HCT116 (cell line): Measurements from ENCODE around the gene CTNNA2. TPM values are rescaled to one million over a fixed set of nuclear protein-coding genes. Genes with fewer than 3 reads are reported as not detected.

Experiments
- ATAC-seq: fragments of 200-7000 bp; cut with Tn5 transposase; 2 replicates; pipeline ENCODE4 v1.9.1; 2020; ENCODE audit warnings: mild to moderate bottlenecking, moderate library complexity
- BruUV-seq: library from RNA; stranded (reverse); fragments of 400-500 nt; replicated peaks from 2 replicates; lab custom pipeline; 2021; lab: Mats Ljungman, UMichigan
- CTCF ChIA-PET: fragments of 300-600 bp; sonication (Branson Sonifier 250); formaldehyde crosslinking; loops from one replicate; lab custom pipeline; 2021; ENCODE audit warnings: antibody characterized with exemption; lab: Charles Lee
- POLR2A ChIA-PET: fragments of 300-600, 350-600 bp; sonication (Branson Sonifier 250); formaldehyde crosslinking; loops from one replicate; lab custom pipeline; 2021; ENCODE audit warnings: antibody characterized with exemption; lab: Charles Lee
- RAD21 ChIA-PET, 2 experiments: fragments of 300-600 bp; sonication (Branson Sonifier 250); formaldehyde crosslinking; loops; one replicate each; lab custom pipeline; 2023; ENCODE audit warnings: low total read pairs in 2 of 2; ENCODE audit not compliant: uncharacterized antibody in 2 of 2, unreplicated experiment in 2 of 2, low non-redundant PET in 1 of 2; lab: Charles Lee
- DNase-seq: peaks from one replicate; pipeline ENCODE4 v3.0.0-alpha.2; 2010; ENCODE audit warnings: low read depth, low spot score
- H2AFZ ChIP-seq: fragments of 200-600 bp; shearing (Covaris generic), sonication (generic); 2 replicates; pipeline ENCODE4 v1.6.1; 2017; ENCODE audit warnings: low read depth, mixed run types, mixed read lengths, antibody characterized with exemption, low read length; ENCODE audit not compliant: poor library complexity, severe bottlenecking
- H3K27ac ChIP-seq: 2 replicates; pipeline ENCODE4 v1.5.1; 2012; ENCODE audit warnings: low read depth, low read length
- H3K27me3 ChIP-seq: fragments of 200-600 bp; sonication (generic); 2 replicates; pipeline ENCODE4 v1.6.1; 2016; ENCODE audit warnings: mixed run types, low read length, mixed read lengths; ENCODE audit not compliant: insufficient read depth
- H3K36me3 ChIP-seq, 2 experiments: fragments of 200-500 bp in 1 of 2; fragments of 200-600 bp in 1 of 2; sonication (Bioruptor generic) in 1 of 2; sonication (generic) in 1 of 2; 2 replicates each; pipeline versions ENCODE4 v1.5.1 to v1.6.1; 2014 to 2016; ENCODE audit warnings: low read length in 2 of 2, inconsistent platforms in 1 of 2, mixed read lengths in 1 of 2, mixed run types in 1 of 2; ENCODE audit not compliant: insufficient read depth in 2 of 2, control insufficient read depth in 1 of 2
- H3K4me1 ChIP-seq, 2 experiments: fragments of 200-600 bp in 1 of 2; sonication (generic) in 1 of 2; 2 replicates each; pipeline versions ENCODE4 v1.5.1 to v1.6.1; 2012 to 2017; ENCODE audit warnings: low read length in 2 of 2, inconsistent platforms in 1 of 2, mild to moderate bottlenecking in 1 of 2, mixed read lengths in 1 of 2, mixed run types in 1 of 2, moderate library complexity in 1 of 2; ENCODE audit not compliant: insufficient read depth in 2 of 2, control insufficient read depth in 1 of 2
- H3K4me2 ChIP-seq: fragments of 200-600 bp; sonication (generic); 2 replicates; pipeline ENCODE4 v1.6.1; 2017; ENCODE audit warnings: mixed run types, low read length, mixed read lengths
- H3K4me3 ChIP-seq, 2 experiments: fragments of 200-600 bp in 1 of 2; sonication (generic) in 1 of 2; replicated peaks in 1 of 2; 2 replicates each; pipeline ENCODE4 v1.5.1; 2011 to 2016; ENCODE audit warnings: low read length in 2 of 2, control low read depth in 1 of 2, low read depth in 1 of 2, mild to moderate bottlenecking in 1 of 2, mixed read lengths in 1 of 2, mixed run types in 1 of 2
- H3K79me2 ChIP-seq: fragments of 200-600 bp; sonication (generic); 2 replicates; pipeline ENCODE4 v1.6.1; 2017; ENCODE audit warnings: mild to moderate bottlenecking, mixed run types, low read length, moderate library complexity, mixed read lengths; ENCODE audit not compliant: insufficient read depth
- H3K9ac ChIP-seq: fragments of 200-600 bp; sonication (generic); 2 replicates; pipeline ENCODE4 v1.6.1; 2016; ENCODE audit warnings: low read length, mixed read lengths
- H3K9me2 ChIP-seq: fragments of 200-600 bp; sonication (generic), shearing (Covaris generic); 2 replicates; pipeline ENCODE4 v1.6.1; 2017; ENCODE audit warnings: mixed run types, mild to moderate bottlenecking, moderate library complexity; ENCODE audit not compliant: insufficient read depth
- H3K9me3 ChIP-seq, 2 experiments: fragments of 200-500 bp in 1 of 2; fragments of 200-600 bp in 1 of 2; sonication (Bioruptor generic) in 1 of 2; sonication (generic) in 1 of 2; 2 replicates each; pipeline ENCODE4 v1.6.1; 2014 to 2017; ENCODE audit warnings: low read length in 2 of 2, mixed read lengths in 2 of 2, inconsistent platforms in 1 of 2, low read depth in 1 of 2, mild to moderate bottlenecking in 1 of 2, mixed run types in 1 of 2, moderate library complexity in 1 of 2; ENCODE audit not compliant: control insufficient read depth in 1 of 2, insufficient read depth in 1 of 2
- H4K20me1 ChIP-seq: fragments of 200-600 bp; sonication (generic), shearing (Covaris generic); 2 replicates; pipeline ENCODE4 v1.6.1; 2017; ENCODE audit warnings: mixed run types, mild to moderate bottlenecking, moderate library complexity; ENCODE audit not compliant: insufficient read depth
- CEBPB ChIP-seq: IDR thresholded peaks from 2 replicates; pipeline ENCODE4 v1.6.1; 2012; ENCODE audit warnings: low read depth
- EGR1 ChIP-seq: IDR thresholded peaks from 2 replicates; pipeline ENCODE4 v1.6.1; 2012; ENCODE audit warnings: low read depth
- EZH2 ChIP-seq: fragments of 200-600 bp; sonication (generic); IDR thresholded peaks from 2 replicates; pipeline ENCODE4 v1.6.1; 2017; ENCODE audit warnings: antibody characterized with exemption, mixed run types
- FOSL1 ChIP-seq: IDR thresholded peaks from 2 replicates; pipeline ENCODE4 v1.6.1; 2012; ENCODE audit warnings: low read depth
- JUND ChIP-seq: IDR thresholded peaks from 2 replicates; pipeline ENCODE4 v1.6.1; 2012
- POLR2AphosphoS5 ChIP-seq: IDR thresholded peaks from 2 replicates; pipeline ENCODE4 v1.6.1; 2011; ENCODE audit warnings: mild to moderate bottlenecking, low read depth, low read length, moderate library complexity
- SP1 ChIP-seq: IDR thresholded peaks from 2 replicates; pipeline ENCODE4 v1.6.1; 2012; ENCODE audit warnings: low read depth
- SRF ChIP-seq: IDR thresholded peaks from 2 replicates; pipeline ENCODE4 v1.6.1; 2012; ENCODE audit warnings: low read depth
- ZFX ChIP-seq: fragments of 450-650 bp; IDR thresholded peaks from 2 replicates; pipeline ENCODE4 v1.6.1; 2017
- ZNF274 ChIP-seq: fragments of 200-500 bp; sonication (Bioruptor generic); IDR thresholded peaks from 2 replicates; pipeline ENCODE4 v1.6.1; 2014; ENCODE audit warnings: mild to moderate bottlenecking, low read depth, low read length, inconsistent platforms
- intact Hi-C: fragments of 100-400 bp; cut with micrococcal nuclease; formaldehyde crosslinking; loops from 2 replicates; pipeline ENCODE4 v1.10.0; 2022
- total RNA-seq: library from RNA; stranded (reverse); gene quantifications from one replicate; pipeline ENCODE4 v1.2.1, GENCODE V29; 2021; ENCODE audit not compliant: unreplicated experiment
- TF ChIP-seq, protein P1 (sequence below): IDR thresholded peaks from 2 replicates; pipeline ENCODE4 v1.6.1; 2012; ENCODE audit warnings: low read depth

Gene CTNNA2
- total RNA-seq, 1 experiment from 2014 or later = not detected

DNA sequence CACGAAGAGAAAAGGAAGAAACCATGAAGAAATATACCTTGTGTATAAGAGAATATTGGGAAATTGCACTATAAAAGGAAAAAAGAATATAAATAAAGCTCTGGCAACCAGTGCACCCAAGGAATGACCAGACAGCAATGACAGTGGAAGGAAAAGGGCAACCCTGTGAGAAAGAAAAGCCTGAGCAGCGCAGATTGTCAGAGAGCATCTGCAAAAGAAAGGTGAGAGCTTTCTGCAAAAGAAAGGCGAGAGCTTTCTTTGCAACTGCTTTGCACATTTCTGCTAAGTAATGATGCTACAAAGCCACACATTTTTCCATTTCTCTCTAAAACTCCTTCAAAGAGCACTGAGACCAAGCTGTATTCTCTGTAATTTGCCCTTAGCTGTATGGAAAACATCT, 83.6 kb downstream of the CTNNA2 start:
- TF ChIP-seq SRF (no peak), EZH2 (no peak), FOSL1 (no peak), ZFX (no peak), SP1 (no peak), ZNF274 (no peak), POLR2AphosphoS5 (no peak), JUND (no peak), EGR1 (no peak), CEBPB (no peak)
- TF ChIP-seq, protein P1, sequence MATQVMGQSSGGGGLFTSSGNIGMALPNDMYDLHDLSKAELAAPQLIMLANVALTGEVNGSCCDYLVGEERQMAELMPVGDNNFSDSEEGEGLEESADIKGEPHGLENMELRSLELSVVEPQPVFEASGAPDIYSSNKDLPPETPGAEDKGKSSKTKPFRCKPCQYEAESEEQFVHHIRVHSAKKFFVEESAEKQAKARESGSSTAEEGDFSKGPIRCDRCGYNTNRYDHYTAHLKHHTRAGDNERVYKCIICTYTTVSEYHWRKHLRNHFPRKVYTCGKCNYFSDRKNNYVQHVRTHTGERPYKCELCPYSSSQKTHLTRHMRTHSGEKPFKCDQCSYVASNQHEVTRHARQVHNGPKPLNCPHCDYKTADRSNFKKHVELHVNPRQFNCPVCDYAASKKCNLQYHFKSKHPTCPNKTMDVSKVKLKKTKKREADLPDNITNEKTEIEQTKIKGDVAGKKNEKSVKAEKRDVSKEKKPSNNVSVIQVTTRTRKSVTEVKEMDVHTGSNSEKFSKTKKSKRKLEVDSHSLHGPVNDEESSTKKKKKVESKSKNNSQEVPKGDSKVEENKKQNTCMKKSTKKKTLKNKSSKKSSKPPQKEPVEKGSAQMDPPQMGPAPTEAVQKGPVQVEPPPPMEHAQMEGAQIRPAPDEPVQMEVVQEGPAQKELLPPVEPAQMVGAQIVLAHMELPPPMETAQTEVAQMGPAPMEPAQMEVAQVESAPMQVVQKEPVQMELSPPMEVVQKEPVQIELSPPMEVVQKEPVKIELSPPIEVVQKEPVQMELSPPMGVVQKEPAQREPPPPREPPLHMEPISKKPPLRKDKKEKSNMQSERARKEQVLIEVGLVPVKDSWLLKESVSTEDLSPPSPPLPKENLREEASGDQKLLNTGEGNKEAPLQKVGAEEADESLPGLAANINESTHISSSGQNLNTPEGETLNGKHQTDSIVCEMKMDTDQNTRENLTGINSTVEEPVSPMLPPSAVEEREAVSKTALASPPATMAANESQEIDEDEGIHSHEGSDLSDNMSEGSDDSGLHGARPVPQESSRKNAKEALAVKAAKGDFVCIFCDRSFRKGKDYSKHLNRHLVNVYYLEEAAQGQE = no peak
- Histone ChIP-seq H3K9ac (no peak overlapping the region), H3K79me2 (no peaks in the 10 kb centered on the region), H3K4me2 (no peak overlapping the region), H2AFZ (no peak overlapping the region), H3K9me2 (no peaks in the 10 kb centered on the region), H3K27ac (no peak overlapping the region), H3K36me3 (no peaks in the 10 kb centered on the region), H3K9me3 (peaks cover 6 to 26% of the 10 kb centered on the region in 2 experiments; a peak in 2 of 4 replicates), H3K4me3 (no peak overlapping the region), H4K20me1 (no peaks in the 10 kb centered on the region), H3K4me1 (no peaks in the 10 kb centered on the region), H3K27me3 (no peaks in the 10 kb centered on the region)
- ChIA-PET CTCF (no interaction called here), RAD21 (no interaction called here), POLR2A (no interaction called here)
- intact Hi-C loops = no loop called here
- ATAC-seq (no peak), DNase-seq (no peak)
- BruUV-seq = no TSS peak
